Esophagus muscularis mucosa (tissue), 4 donors: ENCODE results near the gene KRTAP5-8. TPM values are rescaled to one million over a fixed set of nuclear protein-coding genes. Genes with fewer than 3 reads are reported as not detected.

Source experiments
- DNase-seq: peaks from one replicate; pipeline ENCODE4 v3.0.0-alpha.2; 2017; ENCODE audit errors: extremely low spot score
- H3K27ac ChIP-seq, 4 donors: fragments of 200-600 bp; sonication (generic); replicated peaks in 1 of 4; 1 replicate in 3 of 4; 2 replicates in 1 of 4; pipeline ENCODE4 v1.5.1; 2016 to 2019; ENCODE audit warnings: mild to moderate bottlenecking in 1 of 4
- H3K27me3 ChIP-seq, 4 donors: fragments of 200-600 bp; sonication (generic); one replicate each; pipeline versions ENCODE4 v1.5.1 to v1.6.0; 2016 to 2019
- H3K36me3 ChIP-seq, 4 donors: fragments of 200-600 bp; sonication (generic); one replicate each; pipeline ENCODE4 v1.5.1; 2016 to 2019
- H3K4me1 ChIP-seq, 4 donors: fragments of 200-600 bp; sonication (generic); one replicate each; pipeline ENCODE4 v1.5.1; 2016 to 2019
- H3K4me3 ChIP-seq, 4 donors: fragments of 200-600 bp; sonication (generic); 1 replicate in 2 of 4; 2 replicates in 2 of 4; pipeline ENCODE4 v1.5.1; 2016 to 2019; ENCODE audit warnings: mild to moderate bottlenecking in 4 of 4, moderate library complexity in 1 of 4
- H3K9me3 ChIP-seq, 4 donors: fragments of 200-600 bp; sonication (generic); 1 replicate in 3 of 4; 2 replicates in 1 of 4; pipeline ENCODE4 v1.5.1; 2016 to 2019
- CTCF ChIP-seq, 3 experiments: fragments of 200-600 bp in 2 of 3; fragments of 450-650 bp in 1 of 3; sonication (generic) in 2 of 3; IDR thresholded peaks; one replicate each; pipeline ENCODE4 v1.5.1; 2017 to 2019; ENCODE audit warnings: antibody characterized with exemption in 3 of 3, mild to moderate bottlenecking in 2 of 3, moderate library complexity in 1 of 3
- EP300 ChIP-seq: sonication (generic); formaldehyde crosslinking; IDR thresholded peaks from one replicate; pipeline ENCODE4 v1.6.1; 2017; ENCODE audit warnings: antibody characterized with exemption
- POLR2A ChIP-seq: fragments of 450-650 bp; IDR thresholded peaks from one replicate; pipeline ENCODE4 v1.6.1; 2017; ENCODE audit warnings: antibody characterized with exemption, moderate library complexity, mild to moderate bottlenecking, low read depth
- POLR2AphosphoS5 ChIP-seq, 2 donors: sonication (generic); formaldehyde crosslinking; IDR thresholded peaks; one replicate each; pipeline ENCODE4 v1.6.1; 2017; ENCODE audit warnings: antibody characterized with exemption in 2 of 2
- WGBS: methylation state at CpG from one replicate; pipeline ENCODE4 v1.1.5; 2018; 5-methylcytosine and 5-hydroxymethylcytosine counted together
- intact Hi-C: fragments of 100-400 bp; cut with DNase I; formaldehyde crosslinking; loops from one replicate; pipeline ENCODE4 v1.15.1; 2023
- total RNA-seq, 4 donors: library from RNA; depleted of rRNA; stranded (reverse); fragments of >200 nt; gene quantifications; one replicate each; pipeline versions ENCODE4 v1.1.0 to v1.2.1, GENCODE V29; 2016

KRTAP5-8 gene
- total RNA-seq, 4 donors from 2014 or later: not detected

GRCh38 chr11:71498091-71498490 lies 39.7 kb upstream of the KRTAP5-8 start:
- H3K27me3 ChIP-seq: no peaks in the 10 kb centered on the region
- TF ChIP-seq POLR2AphosphoS5 (IDR thresholded peaks at IDR 0.05): no peak
- no peak for TF ChIP-seq EP300
- no peak overlapping the region for H3K4me3 ChIP-seq
- H3K4me1 ChIP-seq: no peaks in the 10 kb centered on the region
- intact Hi-C loops: no loop called here
- 98% methylated on average over 18 of the region's 19 CpGs for WGBS
- H3K27ac ChIP-seq: no peak overlapping the region
- peaks cover 65 to 97% (median 82%) of the 10 kb centered on the region in 4 donors for H3K36me3 ChIP-seq
- no peak for DNase-seq
- H3K9me3 ChIP-seq: no peaks in the 10 kb centered on the region

GRCh38 chr11:71499125-71499524 lies 38.7 kb upstream of the KRTAP5-8 start:
- Histone ChIP-seq H3K27me3 (no peaks in the 10 kb centered on the region), H3K4me1 (peaks cover 0 to under 1% (median 0%) of the 10 kb centered on the region in 4 donors), H3K4me3 (no peak overlapping the region), H3K36me3 (peaks cover 60 to 95% (median 81%) of the 10 kb centered on the region in 4 donors), H3K9me3 (no peaks in the 10 kb centered on the region), H3K27ac (no peak overlapping the region)
- no peak for DNase-seq
- intact Hi-C loops: no loop called here
- WGBS: 81% methylated on average over 13 of the region's 13 CpGs
- TF ChIP-seq CTCF (IDR thresholded peaks at IDR 0.05) (no peak), POLR2A (no peak), POLR2AphosphoS5 (IDR thresholded peaks at IDR 0.05) (no peak), EP300 (no peak)

GRCh38 chr11:71499546-71499945 lies 38.3 kb upstream of the KRTAP5-8 start:
- Histone ChIP-seq H3K36me3 (peaks cover 56 to 95% (median 77%) of the 10 kb centered on the region in 4 donors), H3K4me1 (peaks cover 0 to 4% (median 0%) of the 10 kb centered on the region in 4 donors), H3K4me3 (no peak overlapping the region), H3K27ac (no peak overlapping the region), H3K9me3 (no peaks in the 10 kb centered on the region), H3K27me3 (no peaks in the 10 kb centered on the region)
- WGBS: 93% methylated on average over 6 of the region's 6 CpGs
- intact Hi-C loops: no loop called here
- TF ChIP-seq POLR2A (no peak), CTCF (IDR thresholded peaks at IDR 0.05) (no peak), POLR2AphosphoS5 (IDR thresholded peaks at IDR 0.05) (no peak), EP300 (no peak)
- DNase-seq: no peak

- TF ChIP-seq POLR2A: no peak
- no peak for TF ChIP-seq EP300
- no peak for TF ChIP-seq POLR2AphosphoS5 (IDR thresholded peaks at IDR 0.05)
- no peak for TF ChIP-seq CTCF (IDR thresholded peaks at IDR 0.05)
- H3K4me1 ChIP-seq: peaks cover 0 to 5% (median 0%) of the 10 kb centered on the region in 4 donors
- no peaks in the 10 kb centered on the region for H3K27me3 ChIP-seq
- no peak overlapping the region for H3K4me3 ChIP-seq
- H3K9me3 ChIP-seq: no peaks in the 10 kb centered on the region
- DNase-seq: no peak
- H3K36me3 ChIP-seq: peaks cover 52 to 93% (median 73%) of the 10 kb centered on the region in 4 donors
- no peak overlapping the region for H3K27ac ChIP-seq
- intact Hi-C loops: no loop called here
- WGBS: 81% methylated on average over 3 of the region's 6 CpGs
Observed at GRCh38 chr11:71500601-71501021, 37.2 kb upstream of the KRTAP5-8 start.

GRCh38 chr11:71501071-71501985 lies 36.5 kb upstream of the KRTAP5-8 start:
- H3K36me3 ChIP-seq: peaks cover 49 to 89% (median 73%) of the 10 kb centered on the region in 4 donors
- no peaks in the 10 kb centered on the region for H3K27me3 ChIP-seq
- no peak overlapping the region for H3K27ac ChIP-seq
- no peak for DNase-seq
- H3K9me3 ChIP-seq: peaks cover 0 to 2% (median 0%) of the 10 kb centered on the region in 4 donors
- no peak overlapping the region for H3K4me3 ChIP-seq
- no peak for TF ChIP-seq POLR2A
- TF ChIP-seq EP300: no peak
- no peak for TF ChIP-seq POLR2AphosphoS5 (IDR thresholded peaks at IDR 0.05)
- no peak for TF ChIP-seq CTCF (IDR thresholded peaks at IDR 0.05)
- intact Hi-C loops: no loop called here
- H3K4me1 ChIP-seq: peaks cover 0 to 5% (median 0%) of the 10 kb centered on the region in 4 donors
- 94% methylated on average over 30 of the region's 30 CpGs for WGBS
